Esophagus muscularis mucosa (tissue), 4 donors: Measurements from ENCODE around the gene MSANTD4. TPM values are rescaled to one million over a fixed set of nuclear protein-coding genes. Genes with fewer than 3 reads are reported as not detected.

Experiments
- DNase-seq: peaks from one replicate; pipeline ENCODE4 v3.0.0-alpha.2; 2017; ENCODE audit errors: extremely low spot score
- H3K27ac ChIP-seq, 4 donors: fragments of 200-600 bp; sonication (generic); replicated peaks in 1 of 4; 1 replicate in 3 of 4; 2 replicates in 1 of 4; pipeline ENCODE4 v1.5.1; 2016 to 2019; ENCODE audit warnings: mild to moderate bottlenecking in 1 of 4
- H3K27me3 ChIP-seq, 4 donors: fragments of 200-600 bp; sonication (generic); one replicate each; pipeline versions ENCODE4 v1.5.1 to v1.6.0; 2016 to 2019
- H3K36me3 ChIP-seq, 4 donors: fragments of 200-600 bp; sonication (generic); one replicate each; pipeline ENCODE4 v1.5.1; 2016 to 2019
- H3K4me1 ChIP-seq, 4 donors: fragments of 200-600 bp; sonication (generic); one replicate each; pipeline ENCODE4 v1.5.1; 2016 to 2019
- H3K4me3 ChIP-seq, 4 donors: fragments of 200-600 bp; sonication (generic); 1 replicate in 2 of 4; 2 replicates in 2 of 4; pipeline ENCODE4 v1.5.1; 2016 to 2019; ENCODE audit warnings: mild to moderate bottlenecking in 4 of 4, moderate library complexity in 1 of 4
- H3K9me3 ChIP-seq, 4 donors: fragments of 200-600 bp; sonication (generic); 1 replicate in 3 of 4; 2 replicates in 1 of 4; pipeline ENCODE4 v1.5.1; 2016 to 2019
- CTCF ChIP-seq, 3 experiments: fragments of 200-600 bp in 2 of 3; fragments of 450-650 bp in 1 of 3; sonication (generic) in 2 of 3; IDR thresholded peaks; one replicate each; pipeline ENCODE4 v1.5.1; 2017 to 2019; ENCODE audit warnings: antibody characterized with exemption in 3 of 3, mild to moderate bottlenecking in 2 of 3, moderate library complexity in 1 of 3
- EP300 ChIP-seq: sonication (generic); formaldehyde crosslinking; IDR thresholded peaks from one replicate; pipeline ENCODE4 v1.6.1; 2017; ENCODE audit warnings: antibody characterized with exemption
- POLR2A ChIP-seq: fragments of 450-650 bp; IDR thresholded peaks from one replicate; pipeline ENCODE4 v1.6.1; 2017; ENCODE audit warnings: antibody characterized with exemption, moderate library complexity, mild to moderate bottlenecking, low read depth
- POLR2AphosphoS5 ChIP-seq, 2 donors: sonication (generic); formaldehyde crosslinking; IDR thresholded peaks; one replicate each; pipeline ENCODE4 v1.6.1; 2017; ENCODE audit warnings: antibody characterized with exemption in 2 of 2
- WGBS: methylation state at CpG from one replicate; pipeline ENCODE4 v1.1.5; 2018; 5-methylcytosine and 5-hydroxymethylcytosine counted together
- intact Hi-C: fragments of 100-400 bp; cut with DNase I; formaldehyde crosslinking; loops from one replicate; pipeline ENCODE4 v1.15.1; 2023
- total RNA-seq, 4 donors: library from RNA; depleted of rRNA; stranded (reverse); fragments of >200 nt; gene quantifications; one replicate each; pipeline versions ENCODE4 v1.1.0 to v1.2.1, GENCODE V29; 2016

Gene MSANTD4
- 10 to 100 TPM; 22.5 to 32.8 (median 25.6) TPM for total RNA-seq

- Histone ChIP-seq H3K4me1 (peaks cover 29 to 43% (median 38%) of the 10 kb centered on the region in 4 donors), H3K4me3 (peak within 1 kb of the TSS; percentile 65 to 91 (median 81)), H3K36me3 (no peaks in the 10 kb centered on the region), H3K27ac (peak within 1 kb of the TSS; percentile 82 to 86 (median 84)), H3K9me3 (no peaks in the 10 kb centered on the region), H3K27me3 (no peaks in the 10 kb centered on the region)
- intact Hi-C loops: loop anchor here (5.0 kb wide), 1 partner anchor 55 kb away; the partner anchor contains the start of genes AASDHPPT and KBTBD3
- WGBS: 6% methylated on average over 16 of the region's 48 CpGs
- peak; percentile 100 for DNase-seq
- peak in 2 of 3 experiments; percentile 4 to 18 for TF ChIP-seq CTCF (IDR thresholded peaks at IDR 0.05)
- peak; percentile 80 to 86 for TF ChIP-seq POLR2AphosphoS5 (IDR thresholded peaks at IDR 0.05)
- TF ChIP-seq EP300: no peak
- peak; percentile 22 for TF ChIP-seq POLR2A
Measured at GRCh38 chr11:106021967-106022794, at the start of gene MSANTD4. MSANTD4 (minus strand) TSS chr11:106022240; CDS start chr11:106010917, 11,323 bp downstream.

GRCh38 chr11:106070606-106071005, 48.6 kb upstream of the MSANTD4 start:
- no peaks in the 10 kb centered on the region for H3K9me3 ChIP-seq
- WGBS: 93% methylated on average over 3 of the region's 3 CpGs
- no peak for DNase-seq
- no peak overlapping the region for H3K27ac ChIP-seq
- H3K36me3 ChIP-seq: no peaks in the 10 kb centered on the region
- no peak for TF ChIP-seq POLR2A
- no peak for TF ChIP-seq EP300
- no peak for TF ChIP-seq CTCF (IDR thresholded peaks at IDR 0.05)
- TF ChIP-seq POLR2AphosphoS5 (IDR thresholded peaks at IDR 0.05): no peak
- H3K27me3 ChIP-seq: no peaks in the 10 kb centered on the region
- H3K4me1 ChIP-seq: peaks cover 3 to 16% (median 4%) of the 10 kb centered on the region in 4 donors
- intact Hi-C loops: no loop called here
- H3K4me3 ChIP-seq: no peak overlapping the region

DNA sequence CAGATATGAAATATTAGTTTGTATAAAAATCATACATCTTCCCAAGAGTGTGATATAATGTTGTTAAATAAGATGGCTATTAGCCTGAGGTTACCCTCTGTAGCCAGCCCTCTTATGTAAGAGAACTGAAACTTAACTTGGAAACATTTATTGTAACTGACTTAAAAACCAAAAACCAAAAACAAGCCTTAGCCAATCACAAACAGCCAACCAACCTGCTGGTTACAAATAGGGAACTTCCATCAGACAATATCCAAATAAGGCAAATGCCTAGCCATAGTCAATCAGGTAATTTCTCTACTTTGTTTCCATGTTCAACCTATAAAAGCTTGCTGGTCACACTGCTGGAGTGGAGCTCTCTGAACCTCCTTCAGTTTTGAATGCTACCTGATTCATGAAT, 41.0 kb upstream of the MSANTD4 start:
- H3K27ac ChIP-seq: no peak overlapping the region
- peaks cover 0 to 8% (median 0%) of the 10 kb centered on the region in 4 donors for H3K36me3 ChIP-seq
- no peaks in the 10 kb centered on the region for H3K27me3 ChIP-seq
- no peaks in the 10 kb centered on the region for H3K9me3 ChIP-seq
- TF ChIP-seq POLR2AphosphoS5 (IDR thresholded peaks at IDR 0.05): no peak
- no peak for TF ChIP-seq CTCF (IDR thresholded peaks at IDR 0.05)
- no peak for TF ChIP-seq POLR2A
- no peak for TF ChIP-seq EP300
- DNase-seq: no peak
- intact Hi-C loops: no loop called here
- no peak overlapping the region for H3K4me3 ChIP-seq
- H3K4me1 ChIP-seq: no peaks in the 10 kb centered on the region

GRCh38 chr11:106061954-106062949, 40.2 kb upstream of the MSANTD4 start:
- 89% methylated on average over 1 of the region's 1 CpG for WGBS
- Histone ChIP-seq H3K27ac (no peak overlapping the region), H3K36me3 (peaks cover 0 to 11% (median 0%) of the 10 kb centered on the region in 4 donors), H3K4me1 (no peaks in the 10 kb centered on the region), H3K9me3 (no peaks in the 10 kb centered on the region), H3K27me3 (no peaks in the 10 kb centered on the region), H3K4me3 (no peak overlapping the region)
- intact Hi-C loops: no loop called here
- DNase-seq: no peak
- TF ChIP-seq EP300 (no peak), CTCF (IDR thresholded peaks at IDR 0.05) (no peak), POLR2AphosphoS5 (IDR thresholded peaks at IDR 0.05) (no peak), POLR2A (no peak)
